Neural crest cell (in vitro differentiated cells): ENCODE results near the gene ADH1A. TPM values are rescaled to one million over a fixed set of nuclear protein-coding genes. Genes with fewer than 3 reads are reported as not detected.

Experiments used
- DNase-seq: peaks from one replicate; pipeline ENCODE4 v3.0.0; 2021; ENCODE audit warnings: low read depth, mixed read lengths, low spot score
- H3K27ac Mint-ChIP-seq: one replicate; pipeline ENCODE4 v1.8.0; 2021; ENCODE audit warnings: mild to moderate bottlenecking, mixed read lengths; ENCODE audit not compliant: unreplicated experiment
- H3K27me3 Mint-ChIP-seq: 2 replicates; pipeline ENCODE4 v1.8.0; 2021; ENCODE audit warnings: low read depth, mild to moderate bottlenecking, mixed read lengths
- H3K36me3 Mint-ChIP-seq: 2 replicates; pipeline ENCODE4 v1.8.0; 2021; ENCODE audit warnings: low read depth, mild to moderate bottlenecking, mixed read lengths
- H3K4me1 Mint-ChIP-seq: 2 replicates; pipeline ENCODE4 v1.8.0; 2021; ENCODE audit warnings: mixed read lengths
- H3K4me3 Mint-ChIP-seq: one replicate; pipeline ENCODE4 v1.8.0; 2021; ENCODE audit warnings: mild to moderate bottlenecking, mixed read lengths
- H3K9me3 Mint-ChIP-seq: 2 replicates; pipeline ENCODE4 v1.8.0; 2021; ENCODE audit warnings: mixed read lengths
- CTCF ChIP-seq: fragments of 200-600 bp; sonication (generic); conservative IDR thresholded peaks from 2 replicates; pipeline ENCODE4 v1.5.0; 2021; ENCODE audit warnings: antibody characterized with exemption, mild to moderate bottlenecking
- long read RNA-seq: library from polyadenylated mRNA; unstranded; transcript quantifications from one replicate; pipeline ENCODE4 v2.0.0, GENCODE V29; 2020
- total RNA-seq: library from RNA; stranded (reverse); gene quantifications from 2 replicates; pipeline ENCODE4 v1.2.1, GENCODE V29; 2021

ADH1A gene
- not detected in 2 replicates for total RNA-seq
- long read RNA-seq, partial matches to known transcripts, result 0 of 1 reads
- long read RNA-seq, other reads (novel, unspliced or antisense), result 1 of 1 reads

GRCh38 chr4:99290848-99291786 lies at the start of gene ADH1A:
ADH1A (minus strand) TSS chr4:99290985; CDS start chr4:99290914, 71 bp downstream.
- H3K27me3 Mint-ChIP-seq, result no peaks in the 10 kb centered on the region
- H3K9me3 Mint-ChIP-seq, result peaks cover 12% of the 10 kb centered on the region
- DNase-seq, result no peak
- TF ChIP-seq CTCF, result no peak
- no peak within 1 kb of the TSS for H3K27ac Mint-ChIP-seq
- peaks cover 12% of the 10 kb centered on the region for H3K36me3 Mint-ChIP-seq
- no peak within 1 kb of the TSS for H3K4me3 Mint-ChIP-seq
- H3K4me1 Mint-ChIP-seq, result peaks cover 4% of the 10 kb centered on the region

DNA sequence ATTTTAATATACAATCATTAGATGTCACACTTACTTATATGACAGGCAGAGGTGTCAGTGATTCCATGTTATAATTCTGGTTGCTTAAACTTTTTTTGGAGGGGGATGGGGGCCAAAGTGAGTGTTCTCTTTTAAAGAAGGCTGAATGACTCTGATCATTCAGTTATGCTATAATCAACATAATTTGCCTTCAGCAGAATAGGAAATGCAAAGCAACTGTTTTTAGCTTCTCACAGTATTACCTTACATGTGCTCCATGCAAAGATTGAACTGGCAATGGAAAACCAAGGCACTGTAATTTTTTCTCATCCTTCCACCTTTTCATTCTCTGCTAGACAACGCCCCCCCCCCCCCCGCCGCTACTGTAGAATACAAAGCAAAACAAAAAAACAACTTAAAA lies 48.4 kb upstream of the ADH1A start:
- Mint-ChIP-seq H3K9me3 (no peaks in the 10 kb centered on the region), H3K27ac (no peak overlapping the region), H3K27me3 (no peaks in the 10 kb centered on the region), H3K36me3 (no peaks in the 10 kb centered on the region), H3K4me1 (no peaks in the 10 kb centered on the region), H3K4me3 (no peak overlapping the region)
- TF ChIP-seq CTCF, result no peak
- DNase-seq, result no peak

- Mint-ChIP-seq H3K27me3 (no peaks in the 10 kb centered on the region), H3K4me1 (no peaks in the 10 kb centered on the region), H3K4me3 (no peak overlapping the region), H3K9me3 (no peaks in the 10 kb centered on the region), H3K36me3 (no peaks in the 10 kb centered on the region), H3K27ac (no peak overlapping the region)
- TF ChIP-seq CTCF, result no peak
- no peak for DNase-seq
Measured at GRCh38 chr4:99336553-99336952, 45.8 kb upstream of the ADH1A start.

DNA sequence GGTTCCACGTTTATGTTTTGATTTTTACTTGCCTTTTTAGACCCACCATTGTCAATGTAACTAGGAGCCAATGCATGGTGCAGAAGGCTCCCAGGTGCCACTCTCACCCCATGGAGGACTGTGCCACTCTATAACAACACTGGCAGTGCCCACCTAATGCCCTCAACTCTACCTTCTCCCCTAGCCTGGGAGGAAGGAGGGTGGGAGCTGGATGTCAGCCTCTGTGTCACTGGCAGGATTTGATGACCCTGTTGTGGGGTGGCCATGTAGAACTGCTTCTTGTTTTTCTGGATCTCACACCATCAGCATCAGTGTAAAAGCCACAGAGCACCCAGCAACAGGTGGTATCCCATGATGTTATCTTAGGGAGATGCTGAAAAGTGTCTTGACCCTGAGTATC lies 44.1 kb upstream of the ADH1A start:
- Mint-ChIP-seq H3K4me1 (no peaks in the 10 kb centered on the region), H3K36me3 (no peaks in the 10 kb centered on the region), H3K9me3 (no peaks in the 10 kb centered on the region), H3K27me3 (no peaks in the 10 kb centered on the region), H3K4me3 (no peak overlapping the region), H3K27ac (no peak overlapping the region)
- DNase-seq, result no peak
- TF ChIP-seq CTCF, result no peak

- Mint-ChIP-seq H3K4me1 (no peaks in the 10 kb centered on the region), H3K36me3 (no peaks in the 10 kb centered on the region), H3K4me3 (no peak overlapping the region), H3K9me3 (peaks cover 3% of the 10 kb centered on the region), H3K27ac (no peak overlapping the region), H3K27me3 (no peaks in the 10 kb centered on the region)
- no peak for DNase-seq
- no peak for TF ChIP-seq CTCF
Measured at GRCh38 chr4:99330648-99331047, 39.9 kb upstream of the ADH1A start.
